ENCODE measurements around the gene SH3PXD2A. TPM values are rescaled to one million over a fixed set of nuclear protein-coding genes. Genes with fewer than 3 reads are reported as not detected.

Gene SH3PXD2A
- total RNA-seq, 1 donor from 2014 or later: 56.2 TPM

DNA sequence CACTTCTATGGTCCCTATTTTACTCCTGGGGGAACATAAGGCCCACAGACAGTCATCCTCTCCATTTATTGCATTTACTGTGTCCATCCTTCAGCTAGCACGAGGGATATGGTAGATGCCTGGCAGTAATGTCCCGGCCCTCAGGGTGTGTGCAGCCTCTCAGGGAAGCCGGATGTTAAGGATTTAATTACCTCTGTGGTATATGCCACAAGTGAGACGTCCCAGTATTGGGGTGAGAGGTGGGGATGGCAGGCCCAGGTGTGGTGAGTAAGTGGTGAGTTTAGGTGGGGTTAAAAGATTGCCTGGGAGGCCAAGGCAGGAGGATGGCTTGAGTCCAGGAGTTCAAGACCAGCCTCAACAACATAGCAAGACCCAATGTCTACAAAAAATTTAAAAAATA is 144.9 kb downstream of the SH3PXD2A start:
- H3K4me3 ChIP-seq: no peak overlapping the region
- TF ChIP-seq, protein P1, sequence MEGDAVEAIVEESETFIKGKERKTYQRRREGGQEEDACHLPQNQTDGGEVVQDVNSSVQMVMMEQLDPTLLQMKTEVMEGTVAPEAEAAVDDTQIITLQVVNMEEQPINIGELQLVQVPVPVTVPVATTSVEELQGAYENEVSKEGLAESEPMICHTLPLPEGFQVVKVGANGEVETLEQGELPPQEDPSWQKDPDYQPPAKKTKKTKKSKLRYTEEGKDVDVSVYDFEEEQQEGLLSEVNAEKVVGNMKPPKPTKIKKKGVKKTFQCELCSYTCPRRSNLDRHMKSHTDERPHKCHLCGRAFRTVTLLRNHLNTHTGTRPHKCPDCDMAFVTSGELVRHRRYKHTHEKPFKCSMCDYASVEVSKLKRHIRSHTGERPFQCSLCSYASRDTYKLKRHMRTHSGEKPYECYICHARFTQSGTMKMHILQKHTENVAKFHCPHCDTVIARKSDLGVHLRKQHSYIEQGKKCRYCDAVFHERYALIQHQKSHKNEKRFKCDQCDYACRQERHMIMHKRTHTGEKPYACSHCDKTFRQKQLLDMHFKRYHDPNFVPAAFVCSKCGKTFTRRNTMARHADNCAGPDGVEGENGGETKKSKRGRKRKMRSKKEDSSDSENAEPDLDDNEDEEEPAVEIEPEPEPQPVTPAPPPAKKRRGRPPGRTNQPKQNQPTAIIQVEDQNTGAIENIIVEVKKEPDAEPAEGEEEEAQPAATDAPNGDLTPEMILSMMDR (IDR thresholded peaks at IDR 0.05): no peak
- TF ChIP-seq POLR2A (IDR thresholded peaks at IDR 0.05): no peak
- no peak for TF ChIP-seq POLR2AphosphoS5 (IDR thresholded peaks at IDR 0.05; ENCODE audit: insufficient read depth in 1 of 2, low read depth in 1 of 2)
- no peaks in the 10 kb centered on the region for H3K27me3 ChIP-seq
- no peak overlapping the region for H3K27ac ChIP-seq
- no peak for DNase-seq (ENCODE audit: extremely low spot score in 2 of 2)
- peaks cover 10% of the 10 kb centered on the region for H3K4me1 ChIP-seq
- H3K36me3 ChIP-seq: no peaks in the 10 kb centered on the region
- no peaks in the 10 kb centered on the region for H3K9me3 ChIP-seq
- intact Hi-C loops (cut with DNase I): loop anchor here (5.0 kb wide), 1 partner anchor 147 kb away; the partner anchor contains the start of gene SH3PXD2A

DNA sequence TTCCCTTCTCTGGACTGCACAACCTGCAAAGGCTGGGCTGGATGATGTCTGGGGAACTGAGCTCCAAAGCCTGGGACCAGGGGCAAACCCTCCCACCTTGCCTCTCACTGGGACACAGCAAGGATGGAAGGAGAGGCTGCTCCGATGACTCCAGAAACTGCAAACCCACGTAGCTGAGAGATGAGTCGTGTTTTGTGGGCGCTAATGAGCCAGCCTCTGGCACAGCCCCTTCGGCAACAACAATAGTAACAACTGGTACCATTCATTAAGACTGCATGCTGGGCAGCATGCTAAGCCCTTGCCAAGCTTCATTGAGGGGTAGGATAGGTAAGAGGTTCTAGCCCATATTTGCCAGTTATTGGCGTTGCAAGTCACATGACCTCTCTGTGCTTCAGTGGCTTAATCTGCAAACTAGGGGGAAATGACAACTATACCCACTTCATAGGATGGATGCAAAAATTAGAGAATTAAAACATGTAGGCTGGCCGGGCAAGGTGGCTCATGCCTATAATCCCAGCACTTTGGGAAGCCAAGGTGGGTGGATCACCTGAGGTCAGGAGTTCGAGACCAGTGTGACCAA is 145.9 kb downstream of the SH3PXD2A start:
- H3K4me3 ChIP-seq: no peak overlapping the region
- H3K27ac ChIP-seq: no peak overlapping the region
- DNase-seq (ENCODE audit: extremely low spot score in 2 of 2): no peak
- TF ChIP-seq POLR2AphosphoS5 (IDR thresholded peaks at IDR 0.05; ENCODE audit: insufficient read depth in 1 of 2, low read depth in 1 of 2) (no peak), POLR2A (IDR thresholded peaks at IDR 0.05) (no peak)
- TF ChIP-seq, protein P1 (IDR thresholded peaks at IDR 0.05): no peak
- H3K27me3 ChIP-seq: no peaks in the 10 kb centered on the region
- intact Hi-C loops (cut with DNase I): no loop called here
- no peaks in the 10 kb centered on the region for H3K36me3 ChIP-seq
- peaks cover 10% of the 10 kb centered on the region for H3K4me1 ChIP-seq
- no peaks in the 10 kb centered on the region for H3K9me3 ChIP-seq

DNA sequence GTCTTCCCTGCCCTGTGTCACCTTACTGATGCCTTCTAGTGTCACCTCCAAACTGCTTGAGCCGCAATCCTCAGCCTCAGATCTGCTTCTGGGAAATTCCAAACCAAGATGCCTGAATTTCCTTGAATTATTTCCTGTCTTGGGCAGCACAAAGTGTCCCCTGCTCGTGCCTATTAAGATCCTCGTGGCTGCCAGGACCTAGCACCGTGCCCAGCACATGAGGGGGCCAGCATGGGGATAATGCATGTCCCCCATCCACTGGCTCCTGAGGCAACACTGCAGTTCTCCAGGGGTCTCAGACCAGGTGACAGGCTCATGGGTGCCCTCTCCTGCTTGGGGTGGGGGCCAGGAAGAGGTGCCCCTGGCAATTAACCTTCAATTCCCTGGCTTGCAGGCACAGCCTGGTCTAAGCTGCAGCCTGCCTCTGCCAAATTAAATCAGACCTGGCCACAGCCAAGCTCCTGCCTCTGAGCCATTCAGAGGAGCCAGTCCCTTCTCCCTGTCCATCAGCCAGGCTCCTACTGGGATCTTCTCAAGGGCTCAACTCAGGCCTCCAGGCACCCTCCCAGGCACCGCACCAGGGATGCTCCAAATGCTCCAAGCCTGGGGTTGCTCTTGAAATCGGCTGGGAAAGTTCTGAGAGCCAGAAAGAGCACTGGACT is 146.6 kb downstream of the SH3PXD2A start:
- intact Hi-C loops (cut with DNase I): no loop called here
- no peak overlapping the region for H3K4me3 ChIP-seq
- no peaks in the 10 kb centered on the region for H3K27me3 ChIP-seq
- H3K36me3 ChIP-seq: no peaks in the 10 kb centered on the region
- no peak for DNase-seq (ENCODE audit: extremely low spot score in 2 of 2)
- no peaks in the 10 kb centered on the region for H3K9me3 ChIP-seq
- H3K4me1 ChIP-seq: peaks cover 8% of the 10 kb centered on the region
- TF ChIP-seq, protein P1 (IDR thresholded peaks at IDR 0.05): no peak
- no peak overlapping the region for H3K27ac ChIP-seq

DNA sequence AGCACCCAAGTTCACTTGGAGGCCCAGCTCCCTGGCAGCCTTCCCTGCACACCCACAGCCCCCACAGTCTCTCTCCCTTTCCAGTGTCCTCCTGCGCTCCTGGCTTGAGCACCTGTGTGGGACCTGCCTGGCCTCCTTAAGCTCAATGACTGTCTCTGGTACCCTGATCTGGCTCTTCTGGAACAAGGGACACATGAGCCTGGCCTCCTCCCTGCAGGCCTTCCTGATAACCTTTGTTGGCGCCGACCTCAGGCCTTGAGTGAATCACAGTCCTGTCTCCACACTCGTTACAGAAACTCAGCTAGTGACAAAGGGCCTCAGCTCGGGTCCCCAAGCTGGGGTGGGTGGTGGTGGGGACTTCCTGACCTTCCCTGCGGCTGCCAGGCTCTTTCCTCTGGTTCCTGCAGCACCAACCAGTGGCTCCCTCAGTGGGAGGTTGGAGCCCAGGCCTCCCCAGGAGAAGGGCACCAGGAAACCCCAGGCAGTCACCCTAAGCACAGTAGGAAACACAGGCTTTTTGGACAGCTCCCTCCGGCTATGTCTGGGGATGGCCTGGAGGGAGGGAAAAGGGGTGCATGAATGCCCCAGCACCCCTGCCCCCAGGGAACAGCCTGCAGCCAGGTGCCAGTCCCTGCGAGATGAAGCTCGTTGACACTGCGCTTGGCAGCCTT is 147.3 kb downstream of the SH3PXD2A start:
- Histone ChIP-seq H3K27ac (no peak overlapping the region), H3K27me3 (no peaks in the 10 kb centered on the region), H3K4me3 (no peak overlapping the region), H3K9me3 (no peaks in the 10 kb centered on the region), H3K4me1 (peaks cover 2% of the 10 kb centered on the region), H3K36me3 (no peaks in the 10 kb centered on the region)
- intact Hi-C loops (cut with DNase I): no loop called here
- DNase-seq (ENCODE audit: extremely low spot score in 2 of 2): no peak
- TF ChIP-seq, protein P1 (IDR thresholded peaks at IDR 0.05): no peak
- TF ChIP-seq POLR2A (IDR thresholded peaks at IDR 0.05): no peak

DNA sequence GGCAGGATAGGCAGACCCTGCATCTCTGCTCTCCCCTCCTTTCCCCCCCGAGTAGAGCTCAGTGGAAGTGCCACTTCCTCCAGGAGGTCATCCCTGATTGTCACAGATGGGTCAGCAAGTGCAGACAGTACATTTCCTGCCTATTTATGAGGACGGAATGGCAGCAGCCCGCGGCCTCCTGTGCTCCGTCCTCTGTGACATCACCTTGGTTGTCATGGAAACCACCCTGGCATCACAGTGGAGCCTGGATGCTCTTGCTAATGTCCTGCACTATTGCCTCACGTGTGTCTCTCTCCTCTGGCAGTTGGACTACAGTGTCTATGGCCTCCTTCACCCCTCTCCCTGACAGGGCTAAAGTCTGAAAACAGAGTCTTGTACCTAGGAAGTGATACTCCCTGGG is 148.6 kb downstream of the SH3PXD2A start:
- Histone ChIP-seq H3K4me3 (no peak overlapping the region), H3K4me1 (no peaks in the 10 kb centered on the region), H3K27ac (no peak overlapping the region), H3K9me3 (no peaks in the 10 kb centered on the region), H3K36me3 (no peaks in the 10 kb centered on the region), H3K27me3 (no peaks in the 10 kb centered on the region)
- no peak for DNase-seq (ENCODE audit: extremely low spot score in 2 of 2)
- intact Hi-C loops (cut with DNase I): no loop called here
- no peak for TF ChIP-seq POLR2AphosphoS5 (IDR thresholded peaks at IDR 0.05; ENCODE audit: insufficient read depth in 1 of 2, low read depth in 1 of 2)
- TF ChIP-seq, protein P1 (IDR thresholded peaks at IDR 0.05): no peak
- TF ChIP-seq POLR2A (IDR thresholded peaks at IDR 0.05): no peak
